Vagina (tissue), 2 donors: ENCODE data around the gene TMEM178B.

Experiments used
- CTCF ChIP-seq, 3 experiments: fragments of 450-650 bp in 2 of 3; fragments of 200-600 bp in 1 of 3; sonication (generic) in 1 of 3; IDR thresholded peaks; one replicate each; pipeline ENCODE4 v1.5.1; 2017 to 2019; ENCODE audit warnings: antibody characterized with exemption in 3 of 3, mild to moderate bottlenecking in 2 of 3, moderate library complexity in 2 of 3
- POLR2A ChIP-seq, 2 donors: fragments of 450-650 bp; IDR thresholded peaks; one replicate each; pipeline ENCODE4 v1.6.1; 2017; ENCODE audit warnings: antibody characterized with exemption in 2 of 2, mild to moderate bottlenecking in 2 of 2, moderate library complexity in 2 of 2
- POLR2AphosphoS5 ChIP-seq, 2 donors: sonication (generic); formaldehyde crosslinking; IDR thresholded peaks; one replicate each; pipeline ENCODE4 v1.9.0; 2017; ENCODE audit warnings: antibody characterized with exemption in 2 of 2, mild to moderate bottlenecking in 2 of 2, low read depth in 1 of 2; ENCODE audit not compliant: insufficient read depth in 1 of 2

- no peak for TF ChIP-seq POLR2A (IDR thresholded peaks at IDR 0.05)
- no peak for TF ChIP-seq CTCF (IDR thresholded peaks at IDR 0.05)
- TF ChIP-seq POLR2AphosphoS5 (IDR thresholded peaks at IDR 0.05; ENCODE audit: insufficient read depth in 1 of 2, low read depth in 1 of 2): no peak
Observed at GRCh38 chr7:141352955-141353354, 279.1 kb downstream of the TMEM178B start.
